Liver (tissue), 3 donors: ENCODE results near the gene CLMN.

Experiments used
- EGR1 ChIP-seq, 2 donors: IDR thresholded peaks; 2 replicates each; pipeline ENCODE4 v1.6.1; 2016 to 2018; ENCODE audit warnings: antibody characterized with exemption in 2 of 2, low read depth in 2 of 2
- FOXA1 ChIP-seq: IDR thresholded peaks from 2 replicates; pipeline ENCODE4 v1.6.1; 2016; ENCODE audit warnings: antibody characterized with exemption
- JUND ChIP-seq, 2 donors: IDR thresholded peaks; 2 replicates each; pipeline ENCODE4 v1.6.1; 2016; ENCODE audit warnings: antibody characterized with exemption in 2 of 2
- NR2F2 ChIP-seq: IDR thresholded peaks from 2 replicates; pipeline ENCODE4 v1.6.1; 2016; ENCODE audit warnings: antibody characterized with exemption
- TAF1 ChIP-seq: conservative IDR thresholded peaks from 2 replicates; pipeline ENCODE4 v1.6.1; 2016; ENCODE audit warnings: antibody characterized with exemption, mild to moderate bottlenecking
- YY1 ChIP-seq: IDR thresholded peaks from 2 replicates; pipeline ENCODE4 v1.6.1; 2016; ENCODE audit warnings: antibody characterized with exemption, mild to moderate bottlenecking
- ZBTB33 ChIP-seq: IDR thresholded peaks from 2 replicates; pipeline ENCODE4 v1.6.1; 2016; ENCODE audit warnings: antibody characterized with exemption
- TF ChIP-seq, protein P1 (sequence below): fragments of 150-350 bp; IDR thresholded peaks from 2 replicates; pipeline ENCODE4 v1.5.1; 2017; ENCODE audit warnings: improper control_type of control experiment, low read depth, low read length; ENCODE audit not compliant: missing input control
- TF ChIP-seq, protein P2 (sequence below): IDR thresholded peaks from 2 replicates; pipeline ENCODE4 v1.6.1; 2016; ENCODE audit warnings: antibody characterized with exemption
- TF ChIP-seq, protein P3 (sequence below): IDR thresholded peaks from 2 replicates; pipeline ENCODE4 v1.6.1; 2016; ENCODE audit warnings: antibody characterized with exemption
- TF ChIP-seq, protein P4 (sequence below): IDR thresholded peaks from 2 replicates; pipeline ENCODE4 v1.6.1; 2016; ENCODE audit warnings: antibody characterized with exemption, mild to moderate bottlenecking
- donor health status: healthy.
- donor health status: healthy.

DNA sequence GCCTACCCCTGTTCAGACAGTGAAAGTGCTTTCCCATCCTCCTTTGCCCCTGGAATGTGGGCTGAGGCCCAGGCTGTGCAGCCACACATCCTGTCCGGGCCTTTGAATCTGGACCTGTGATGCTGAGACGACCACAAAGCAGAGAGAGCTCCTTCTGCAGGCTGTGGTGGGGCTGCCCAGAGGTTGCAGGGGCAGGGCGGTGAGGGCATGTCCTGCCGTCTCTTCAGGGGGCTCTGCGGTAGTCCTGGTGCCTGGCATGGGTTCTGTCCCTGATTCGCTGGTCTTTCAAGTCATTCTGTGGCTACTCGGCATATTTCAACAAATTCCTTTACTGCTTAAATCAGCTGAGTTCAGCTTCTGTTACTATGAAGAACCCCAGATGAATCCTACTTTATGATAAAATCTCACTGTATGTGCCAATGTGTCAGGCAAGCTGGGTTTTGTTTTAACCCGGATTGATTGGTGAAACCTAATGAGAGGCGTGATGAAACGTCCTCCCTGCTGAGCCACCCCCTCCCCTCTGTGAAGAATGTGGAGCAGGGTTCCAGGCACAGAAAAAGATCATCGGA is 99.0 kb downstream of the CLMN start:
- TF ChIP-seq JUND (IDR thresholded peaks at IDR 0.05) = no peak
- TF ChIP-seq, protein P1, sequence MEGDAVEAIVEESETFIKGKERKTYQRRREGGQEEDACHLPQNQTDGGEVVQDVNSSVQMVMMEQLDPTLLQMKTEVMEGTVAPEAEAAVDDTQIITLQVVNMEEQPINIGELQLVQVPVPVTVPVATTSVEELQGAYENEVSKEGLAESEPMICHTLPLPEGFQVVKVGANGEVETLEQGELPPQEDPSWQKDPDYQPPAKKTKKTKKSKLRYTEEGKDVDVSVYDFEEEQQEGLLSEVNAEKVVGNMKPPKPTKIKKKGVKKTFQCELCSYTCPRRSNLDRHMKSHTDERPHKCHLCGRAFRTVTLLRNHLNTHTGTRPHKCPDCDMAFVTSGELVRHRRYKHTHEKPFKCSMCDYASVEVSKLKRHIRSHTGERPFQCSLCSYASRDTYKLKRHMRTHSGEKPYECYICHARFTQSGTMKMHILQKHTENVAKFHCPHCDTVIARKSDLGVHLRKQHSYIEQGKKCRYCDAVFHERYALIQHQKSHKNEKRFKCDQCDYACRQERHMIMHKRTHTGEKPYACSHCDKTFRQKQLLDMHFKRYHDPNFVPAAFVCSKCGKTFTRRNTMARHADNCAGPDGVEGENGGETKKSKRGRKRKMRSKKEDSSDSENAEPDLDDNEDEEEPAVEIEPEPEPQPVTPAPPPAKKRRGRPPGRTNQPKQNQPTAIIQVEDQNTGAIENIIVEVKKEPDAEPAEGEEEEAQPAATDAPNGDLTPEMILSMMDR = no peak
- no peak for TF ChIP-seq YY1
- no peak for TF ChIP-seq EGR1 (IDR thresholded peaks at IDR 0.05; ENCODE audit: low read depth in 2 of 2)
- TF ChIP-seq, protein P2, sequence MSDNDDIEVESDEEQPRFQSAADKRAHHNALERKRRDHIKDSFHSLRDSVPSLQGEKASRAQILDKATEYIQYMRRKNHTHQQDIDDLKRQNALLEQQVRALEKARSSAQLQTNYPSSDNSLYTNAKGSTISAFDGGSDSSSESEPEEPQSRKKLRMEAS = no peak
- no peak for TF ChIP-seq TAF1
- TF ChIP-seq, protein P3, sequence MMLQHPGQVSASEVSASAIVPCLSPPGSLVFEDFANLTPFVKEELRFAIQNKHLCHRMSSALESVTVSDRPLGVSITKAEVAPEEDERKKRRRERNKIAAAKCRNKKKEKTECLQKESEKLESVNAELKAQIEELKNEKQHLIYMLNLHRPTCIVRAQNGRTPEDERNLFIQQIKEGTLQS = no peak
- TF ChIP-seq, protein P4, sequence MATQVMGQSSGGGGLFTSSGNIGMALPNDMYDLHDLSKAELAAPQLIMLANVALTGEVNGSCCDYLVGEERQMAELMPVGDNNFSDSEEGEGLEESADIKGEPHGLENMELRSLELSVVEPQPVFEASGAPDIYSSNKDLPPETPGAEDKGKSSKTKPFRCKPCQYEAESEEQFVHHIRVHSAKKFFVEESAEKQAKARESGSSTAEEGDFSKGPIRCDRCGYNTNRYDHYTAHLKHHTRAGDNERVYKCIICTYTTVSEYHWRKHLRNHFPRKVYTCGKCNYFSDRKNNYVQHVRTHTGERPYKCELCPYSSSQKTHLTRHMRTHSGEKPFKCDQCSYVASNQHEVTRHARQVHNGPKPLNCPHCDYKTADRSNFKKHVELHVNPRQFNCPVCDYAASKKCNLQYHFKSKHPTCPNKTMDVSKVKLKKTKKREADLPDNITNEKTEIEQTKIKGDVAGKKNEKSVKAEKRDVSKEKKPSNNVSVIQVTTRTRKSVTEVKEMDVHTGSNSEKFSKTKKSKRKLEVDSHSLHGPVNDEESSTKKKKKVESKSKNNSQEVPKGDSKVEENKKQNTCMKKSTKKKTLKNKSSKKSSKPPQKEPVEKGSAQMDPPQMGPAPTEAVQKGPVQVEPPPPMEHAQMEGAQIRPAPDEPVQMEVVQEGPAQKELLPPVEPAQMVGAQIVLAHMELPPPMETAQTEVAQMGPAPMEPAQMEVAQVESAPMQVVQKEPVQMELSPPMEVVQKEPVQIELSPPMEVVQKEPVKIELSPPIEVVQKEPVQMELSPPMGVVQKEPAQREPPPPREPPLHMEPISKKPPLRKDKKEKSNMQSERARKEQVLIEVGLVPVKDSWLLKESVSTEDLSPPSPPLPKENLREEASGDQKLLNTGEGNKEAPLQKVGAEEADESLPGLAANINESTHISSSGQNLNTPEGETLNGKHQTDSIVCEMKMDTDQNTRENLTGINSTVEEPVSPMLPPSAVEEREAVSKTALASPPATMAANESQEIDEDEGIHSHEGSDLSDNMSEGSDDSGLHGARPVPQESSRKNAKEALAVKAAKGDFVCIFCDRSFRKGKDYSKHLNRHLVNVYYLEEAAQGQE = no peak
- no peak for TF ChIP-seq ZBTB33
- no peak for TF ChIP-seq FOXA1
- TF ChIP-seq NR2F2 = no peak
